Omental fat pad (tissue), 4 donors: ENCODE results near the gene USP16. TPM values are rescaled to one million over a fixed set of nuclear protein-coding genes. Genes with fewer than 3 reads are reported as not detected.

Source experiments
- ATAC-seq: fragments of 150-250 bp; one replicate; pipeline ENCODE4 v1.9.1; 2016; ENCODE audit warnings: mild to moderate bottlenecking, moderate library complexity; ENCODE audit not compliant: low FRiP score
- DNase-seq: peaks from one replicate; pipeline ENCODE4 v3.0.0-alpha.2; 2019; ENCODE audit warnings: low spot score
- CTCF ChIP-seq, 3 donors: fragments of 450-650 bp; IDR thresholded peaks; one replicate each; pipeline ENCODE4 v1.5.1; 2016 to 2017; ENCODE audit warnings: antibody characterized with exemption in 3 of 3, mild to moderate bottlenecking in 3 of 3, moderate library complexity in 2 of 3
- total RNA-seq, 4 donors: library from RNA; depleted of rRNA; stranded (reverse); fragments of >200 nt; gene quantifications; one replicate each; pipeline ENCODE4 v1.1.0, GENCODE V29; 2016

The USP16 gene
- total RNA-seq, 4 donors from 2014 or later: 36.2 to 46.2 (median 39.5) TPM

- ATAC-seq (no peak), DNase-seq (no peak)
- no peak for TF ChIP-seq CTCF (IDR thresholded peaks at IDR 0.05)
Measured at GRCh38 chr21:29098156-29098555, 73.7 kb downstream of the USP16 start.

DNA sequence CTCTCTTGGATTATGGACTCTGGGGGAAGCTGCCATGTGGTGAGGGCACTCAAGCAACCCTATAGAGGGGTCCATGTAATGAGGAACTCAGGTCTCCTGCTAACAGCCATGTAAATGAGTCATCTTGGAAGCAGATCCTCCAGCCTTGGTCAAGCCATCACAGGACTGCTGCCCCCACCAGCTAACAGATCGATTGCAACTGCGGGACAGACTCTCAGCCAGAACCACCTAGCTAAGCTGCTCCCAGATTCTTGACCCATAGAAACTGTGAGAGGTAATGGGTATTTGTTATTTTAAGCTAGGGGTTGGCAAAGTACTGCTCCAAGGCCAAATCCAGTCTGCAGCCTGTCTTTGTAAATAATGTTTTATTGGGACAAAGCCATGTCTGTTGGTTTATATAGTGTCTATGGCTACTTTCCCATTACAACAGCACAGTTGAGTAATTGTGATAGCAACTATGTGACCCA, 78.4 kb downstream of the USP16 start:
- DNase-seq (no peak), ATAC-seq (no peak)
- TF ChIP-seq CTCF (IDR thresholded peaks at IDR 0.05): no peak

Other genes with a start within 250 kb of the USP16 start
- 10 to 100 TPM; 20.5 to 27.9 (median 21.4) TPM for gene LTN1, start 31.8 kb upstream of the USP16 start, total RNA-seq
- gene RWDD2B, start 5.3 kb upstream of the USP16 start, total RNA-seq: 10 to 100 TPM in 3 of 4 donors, 1 to 10 TPM in 1; 5.2 to 15.5 (median 14.0) TPM
- 100 to 1,000 TPM in 3 of 4 donors, 10 to 100 TPM in 1; 68.9 to 132 (median 113) TPM for gene CCT8, start 49.0 kb downstream of the USP16 start, total RNA-seq
- gene MAP3K7CL, start 106.0 kb downstream of the USP16 start, total RNA-seq: 1 to 10 TPM; 5.1 to 7.1 (median 5.9) TPM